Body of pancreas (tissue), 4 donors: Measurements from ENCODE around the gene TTK. TPM values are rescaled to one million over a fixed set of nuclear protein-coding genes. Genes with fewer than 3 reads are reported as not detected.

Experiments
- ATAC-seq: fragments of 150-250 bp; one replicate; pipeline ENCODE4 v1.9.1; 2016
- DNase-seq, 4 donors: peaks; one replicate each; pipeline ENCODE4 v3.0.0-alpha.2; 2019
- H3K27ac ChIP-seq, 4 donors: fragments of 200-600 bp; sonication (generic); 1 replicate in 3 of 4; 2 replicates in 1 of 4; pipeline versions ENCODE4 v1.5.1 to v1.6.1; 2016 to 2019; ENCODE audit warnings: mild to moderate bottlenecking in 1 of 4, mixed read lengths in 1 of 4, moderate library complexity in 1 of 4
- H3K27me3 ChIP-seq, 2 donors: fragments of 200-600 bp; sonication (generic); one replicate each; pipeline ENCODE4 v1.6.0; 2016; ENCODE audit warnings: mild to moderate bottlenecking in 1 of 2
- H3K36me3 ChIP-seq, 2 donors: fragments of 200-600 bp; sonication (generic); replicated peaks in 1 of 2; 2 replicates each; pipeline ENCODE4 v1.5.1; 2016; ENCODE audit warnings: low read depth in 2 of 2; ENCODE audit not compliant: insufficient read depth in 1 of 2
- H3K4me1 ChIP-seq: fragments of 200-600 bp; sonication (generic); one replicate; pipeline ENCODE4 v1.6.0; 2016
- H3K4me3 ChIP-seq, 2 donors: fragments of 200-600 bp; sonication (generic); 1 replicate in 1 of 2; 2 replicates in 1 of 2; pipeline ENCODE4 v1.5.1; 2016 to 2019
- H3K9me3 ChIP-seq, 3 donors: fragments of 200-600 bp; sonication (generic); 1 replicate in 2 of 3; 2 replicates in 1 of 3; pipeline ENCODE4 v1.5.1; 2016
- POLR2A ChIP-seq, 3 donors: fragments of 450-650 bp; IDR thresholded peaks; one replicate each; pipeline ENCODE4 v1.6.1; 2016; ENCODE audit warnings: antibody characterized with exemption in 3 of 3, mild to moderate bottlenecking in 2 of 3
- WGBS, 2 donors: methylation state at CpG; one replicate each; pipeline ENCODE4 v1.1.5; 2017; 5-methylcytosine and 5-hydroxymethylcytosine counted together
- intact Hi-C: fragments of 100-400 bp; cut with DNase I; formaldehyde crosslinking; loops from one replicate; pipeline ENCODE4 v1.15.1; 2023
- total RNA-seq, 2 donors: library from RNA; depleted of rRNA; stranded (reverse); fragments of >200 nt; gene quantifications; one replicate each; pipeline ENCODE4 v1.1.0, GENCODE V29; 2016
- TF ChIP-seq, protein P1 (sequence below), 7 experiments: fragments of 450-650 bp in 4 of 7; fragments of 200-600 bp in 3 of 7; sonication (generic) in 3 of 7; IDR thresholded peaks; one replicate each; pipeline ENCODE4 v1.5.1; 2016 to 2019; ENCODE audit warnings: antibody characterized with exemption in 7 of 7

TTK gene
- total RNA-seq, 2 donors from 2014 or later = 0.33 TPM; not detected in 1

DNA sequence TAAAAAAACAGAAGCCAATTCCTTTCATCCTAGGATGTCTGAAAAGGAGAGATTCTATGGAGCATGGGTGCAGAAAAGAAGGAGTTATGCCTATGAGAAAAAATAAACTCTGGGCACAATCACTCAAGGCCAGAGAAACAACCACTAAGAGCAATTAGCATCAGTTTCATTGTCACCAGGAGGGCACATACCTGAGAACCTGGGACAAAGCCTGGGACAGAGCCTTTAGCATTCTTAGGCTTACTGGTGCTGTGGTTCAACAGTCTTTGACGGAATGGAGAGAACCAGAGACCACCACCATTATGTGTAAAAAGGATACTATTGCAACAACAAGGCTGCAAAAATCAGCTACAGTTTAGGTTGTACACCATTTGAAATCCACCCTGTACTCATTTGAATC, 72.6 kb downstream of the TTK start:
- H3K36me3 ChIP-seq = no peaks in the 10 kb centered on the region
- no peaks in the 10 kb centered on the region for H3K27me3 ChIP-seq
- intact Hi-C loops = no loop called here
- no peaks in the 10 kb centered on the region for H3K9me3 ChIP-seq
- WGBS, 2 donors = 50 to 76% methylated on average over 1 of the region's 1 CpG
- no peak for ATAC-seq
- H3K27ac ChIP-seq = no peak overlapping the region
- no peak for DNase-seq
- TF ChIP-seq, protein P1, sequence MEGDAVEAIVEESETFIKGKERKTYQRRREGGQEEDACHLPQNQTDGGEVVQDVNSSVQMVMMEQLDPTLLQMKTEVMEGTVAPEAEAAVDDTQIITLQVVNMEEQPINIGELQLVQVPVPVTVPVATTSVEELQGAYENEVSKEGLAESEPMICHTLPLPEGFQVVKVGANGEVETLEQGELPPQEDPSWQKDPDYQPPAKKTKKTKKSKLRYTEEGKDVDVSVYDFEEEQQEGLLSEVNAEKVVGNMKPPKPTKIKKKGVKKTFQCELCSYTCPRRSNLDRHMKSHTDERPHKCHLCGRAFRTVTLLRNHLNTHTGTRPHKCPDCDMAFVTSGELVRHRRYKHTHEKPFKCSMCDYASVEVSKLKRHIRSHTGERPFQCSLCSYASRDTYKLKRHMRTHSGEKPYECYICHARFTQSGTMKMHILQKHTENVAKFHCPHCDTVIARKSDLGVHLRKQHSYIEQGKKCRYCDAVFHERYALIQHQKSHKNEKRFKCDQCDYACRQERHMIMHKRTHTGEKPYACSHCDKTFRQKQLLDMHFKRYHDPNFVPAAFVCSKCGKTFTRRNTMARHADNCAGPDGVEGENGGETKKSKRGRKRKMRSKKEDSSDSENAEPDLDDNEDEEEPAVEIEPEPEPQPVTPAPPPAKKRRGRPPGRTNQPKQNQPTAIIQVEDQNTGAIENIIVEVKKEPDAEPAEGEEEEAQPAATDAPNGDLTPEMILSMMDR (IDR thresholded peaks at IDR 0.05) = no peak
- TF ChIP-seq POLR2A (IDR thresholded peaks at IDR 0.05) = no peak
- H3K4me3 ChIP-seq = no peak overlapping the region
- no peaks in the 10 kb centered on the region for H3K4me1 ChIP-seq

DNA sequence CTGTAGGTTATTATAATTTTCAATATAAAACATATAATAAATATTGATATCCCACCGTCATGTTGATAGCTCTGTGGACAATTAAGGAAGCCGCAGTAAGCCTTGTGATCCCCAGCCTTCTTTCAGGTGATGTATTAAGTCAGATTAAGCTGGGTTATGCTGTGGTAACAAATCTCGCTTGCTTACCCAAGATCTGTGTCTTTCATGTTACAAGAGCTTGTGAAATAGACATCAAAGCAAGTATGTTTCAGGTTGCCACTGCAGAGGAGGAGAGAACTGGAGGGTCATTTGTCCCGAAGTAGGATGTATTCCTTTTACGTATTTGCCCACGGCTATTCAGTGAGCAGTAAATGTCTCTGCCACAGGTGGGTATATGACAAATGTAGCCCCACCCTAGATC, 84.2 kb downstream of the TTK start:
- no peak for ATAC-seq
- no peak for TF ChIP-seq POLR2A (IDR thresholded peaks at IDR 0.05)
- TF ChIP-seq, protein P1 (IDR thresholded peaks at IDR 0.05) = no peak
- 65 to 72% methylated on average over 6 of the region's 6 CpGs for WGBS, 2 donors
- H3K4me3 ChIP-seq = no peak overlapping the region
- H3K27me3 ChIP-seq = no peaks in the 10 kb centered on the region
- no peaks in the 10 kb centered on the region for H3K36me3 ChIP-seq
- no peaks in the 10 kb centered on the region for H3K9me3 ChIP-seq
- no peaks in the 10 kb centered on the region for H3K4me1 ChIP-seq
- intact Hi-C loops = no loop called here
- DNase-seq = no peak
- H3K27ac ChIP-seq = no peak overlapping the region

DNA sequence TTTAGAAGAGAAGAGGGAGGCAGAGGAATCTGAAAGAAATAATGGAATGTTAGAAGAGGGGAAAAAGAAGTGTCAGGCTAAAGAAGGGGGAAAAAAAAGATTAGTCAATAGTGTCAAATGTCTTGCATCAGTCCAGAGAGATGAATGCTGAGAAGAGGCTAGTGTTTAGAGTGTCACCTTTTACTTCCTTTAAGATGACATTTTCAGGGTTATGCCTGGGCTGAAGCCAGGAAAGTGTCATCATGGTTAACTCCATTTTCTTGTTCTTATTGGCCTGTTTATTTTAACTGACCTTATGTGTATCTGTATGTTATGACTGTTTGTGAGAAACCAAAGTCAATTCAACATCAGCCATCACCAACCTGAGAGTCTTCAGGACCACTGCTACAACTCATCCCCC, 87.1 kb downstream of the TTK start:
- no peaks in the 10 kb centered on the region for H3K4me1 ChIP-seq
- TF ChIP-seq, protein P1 (IDR thresholded peaks at IDR 0.05) = no peak
- no peak for TF ChIP-seq POLR2A (IDR thresholded peaks at IDR 0.05)
- intact Hi-C loops = no loop called here
- no peak for DNase-seq
- no peak overlapping the region for H3K4me3 ChIP-seq
- no peaks in the 10 kb centered on the region for H3K36me3 ChIP-seq
- H3K27me3 ChIP-seq = no peaks in the 10 kb centered on the region
- ATAC-seq = no peak
- no peaks in the 10 kb centered on the region for H3K9me3 ChIP-seq
- H3K27ac ChIP-seq = no peak overlapping the region

Other genes with a start within 250 kb of the TTK start
- gene ELOVL4, start 57.1 kb upstream of the TTK start, total RNA-seq = under 1 TPM in 1 of 2 donors, not detected in 1; 0.52 TPM
- 10 to 100 TPM; 11.5 to 14.8 TPM for gene BCKDHB, start 102.0 kb downstream of the TTK start, total RNA-seq